Mesenteric fat pad (tissue), 1 donor: ENCODE measurements around the gene RAG2. TPM values are rescaled to one million over a fixed set of nuclear protein-coding genes. Genes with fewer than 3 reads are reported as not detected.

Experiments
- DNase-seq: peaks from one replicate; pipeline ENCODE4 v3.0.0-alpha.2; 2020; ENCODE audit warnings: low spot score
- long read RNA-seq: library from polyadenylated mRNA; unstranded; transcript quantifications from one replicate; pipeline ENCODE4 v2.0.0, GENCODE V29; 2020
- total RNA-seq: library from RNA; stranded (reverse); fragmentation: NEBNext Ultra II Directional; extraction: Animal tissue kit (Norgen Biotek cat#: 25700); gene quantifications from one replicate; pipeline ENCODE4 v1.2.1, GENCODE V29; 2021
- donor health status: DM: yes; HTN: yes; CAD: no.

RAG2 gene
- not detected for total RNA-seq
- long read RNA-seq: 0 reads

GRCh38 chr11:36598051-36598450, at the start of gene RAG2:
Gene RAG2, minus strand, starts transcription at chr11:36598236. Its CDS starts 4,068 bp downstream, at chr11:36594168.
- no peak for DNase-seq

GRCh38 chr11:36638556-36638955, 40.5 kb upstream of the RAG2 start:
- DNase-seq: no peak

- DNase-seq: no peak
Measured at GRCh38 chr11:36635066-36635862, 37.2 kb upstream of the RAG2 start.

- DNase-seq: no peak
Measured at GRCh38 chr11:36631774-36632173, 33.7 kb upstream of the RAG2 start.

- DNase-seq: no peak
Measured at GRCh38 chr11:36628765-36629244, 30.8 kb upstream of the RAG2 start.

- DNase-seq: no peak
Measured at GRCh38 chr11:36628141-36628540, 30.1 kb upstream of the RAG2 start.

- no peak for DNase-seq
Measured at GRCh38 chr11:36627471-36627870, 29.4 kb upstream of the RAG2 start.

GRCh38 chr11:36627006-36627405, 29.0 kb upstream of the RAG2 start:
- no peak for DNase-seq

GRCh38 chr11:36623494-36623893, 25.5 kb upstream of the RAG2 start:
- no peak for DNase-seq

GRCh38 chr11:36622431-36623136, 24.5 kb upstream of the RAG2 start:
- DNase-seq: no peak

GRCh38 chr11:36620246-36620645, 22.2 kb upstream of the RAG2 start:
- no peak for DNase-seq

GRCh38 chr11:36619502-36619901, 21.5 kb upstream of the RAG2 start:
- DNase-seq: no peak

GRCh38 chr11:36618363-36619047, 20.5 kb upstream of the RAG2 start:
- no peak for DNase-seq

- no peak for DNase-seq
Measured at GRCh38 chr11:36617543-36618362, 19.7 kb upstream of the RAG2 start.

- no peak for DNase-seq
Measured at GRCh38 chr11:36615826-36616225, 17.8 kb upstream of the RAG2 start.

GRCh38 chr11:36609383-36609782, 11.3 kb upstream of the RAG2 start:
- DNase-seq: no peak

GRCh38 chr11:36608491-36609199, 10.6 kb upstream of the RAG2 start:
- DNase-seq: no peak

GRCh38 chr11:36605221-36606216, 7.5 kb upstream of the RAG2 start:
- no peak for DNase-seq

- DNase-seq: no peak
Measured at GRCh38 chr11:36602135-36602534, 4.1 kb upstream of the RAG2 start.
